Measurements from ENCODE around the gene NRCAM.

Gene NRCAM

DNA sequence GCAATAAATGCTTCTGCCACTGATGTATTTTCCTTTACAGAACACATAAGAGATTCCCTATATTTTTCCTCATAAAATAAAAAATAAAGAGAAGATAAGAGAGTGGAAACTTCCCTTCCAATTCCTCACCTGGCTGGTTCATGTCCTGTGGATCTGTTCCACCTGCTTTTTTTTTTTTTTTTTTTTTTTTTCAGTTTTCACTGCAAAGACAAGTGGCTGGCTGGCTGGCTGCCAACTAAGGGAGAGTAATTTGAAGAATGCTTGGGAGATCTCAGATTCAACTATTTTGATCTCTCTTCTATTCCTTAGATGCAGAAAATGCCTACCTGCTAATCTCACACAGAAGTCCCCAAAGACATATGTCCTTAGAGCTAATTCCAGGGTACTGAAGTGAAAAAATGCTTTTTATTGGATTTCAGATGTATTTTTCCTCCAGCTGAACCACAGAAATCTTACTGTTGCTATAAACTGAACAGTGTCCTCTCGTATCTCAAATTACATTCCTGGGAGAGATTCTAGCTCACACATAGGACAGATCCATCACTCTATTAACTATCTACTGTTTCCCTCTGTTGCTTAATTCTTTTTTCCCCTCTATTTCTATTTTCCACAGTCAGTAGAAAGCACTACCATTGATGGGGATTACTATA, 120.8 kb downstream of the NRCAM start:
- peak; percentile 94 for DNase-seq

DNA sequence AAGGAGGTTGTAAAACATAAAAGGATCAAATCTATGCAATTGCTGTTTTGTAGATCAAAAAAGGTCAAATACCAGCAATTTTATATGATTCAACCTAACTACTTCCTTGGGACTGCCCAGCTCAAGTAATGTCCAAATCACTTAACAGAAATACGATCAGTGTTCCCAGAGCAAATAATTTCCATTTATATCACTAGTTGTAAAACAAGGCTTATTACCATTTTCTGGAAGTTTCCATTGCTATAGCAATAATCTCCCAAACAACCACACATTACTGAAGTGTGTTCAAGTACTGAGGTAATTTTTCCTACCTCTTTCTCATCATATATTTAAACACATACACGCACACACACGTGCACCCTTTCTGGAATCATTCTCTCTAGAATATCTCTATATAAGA, 123.3 kb downstream of the NRCAM start:
- DNase-seq: no peak

DNA sequence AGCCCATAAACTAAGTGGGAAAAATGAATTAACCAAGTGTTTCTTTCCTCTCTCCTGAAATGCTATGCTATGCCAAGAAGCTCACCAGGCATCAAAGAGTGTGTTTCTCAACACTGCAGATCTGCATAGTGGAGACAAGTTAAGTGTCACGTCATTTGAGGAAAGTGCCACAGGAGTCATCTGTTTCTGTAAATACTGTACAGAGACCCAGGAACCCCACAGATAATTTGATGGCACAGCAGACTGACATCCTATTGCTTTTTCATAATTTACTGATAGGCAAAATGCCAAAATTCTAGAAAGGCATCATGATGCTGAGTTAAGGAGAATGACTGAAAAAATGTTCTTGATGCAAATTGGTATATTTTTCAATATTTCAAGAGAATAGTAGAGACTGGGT, 124.3 kb downstream of the NRCAM start:
- DNase-seq: no peak

DNA sequence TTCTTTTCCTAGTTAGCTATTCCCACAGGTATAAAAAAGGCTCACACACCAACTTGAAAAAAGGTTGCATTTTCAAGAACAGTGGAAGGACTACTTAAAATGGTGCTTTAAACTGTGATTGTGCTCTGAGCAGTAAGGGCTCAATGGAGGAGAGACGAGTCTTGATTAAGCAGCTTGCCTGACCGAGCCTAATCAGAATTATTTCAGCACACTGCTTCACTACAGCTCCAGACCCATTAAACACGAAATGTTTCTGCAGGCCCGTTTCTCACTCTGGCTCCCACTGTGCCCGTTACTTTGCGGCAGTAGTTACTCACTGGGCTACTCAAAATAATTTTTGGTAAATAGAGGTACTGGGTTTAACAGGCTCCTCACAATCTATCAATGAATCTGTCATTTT, 126.0 kb downstream of the NRCAM start:
- DNase-seq: no peak

DNA sequence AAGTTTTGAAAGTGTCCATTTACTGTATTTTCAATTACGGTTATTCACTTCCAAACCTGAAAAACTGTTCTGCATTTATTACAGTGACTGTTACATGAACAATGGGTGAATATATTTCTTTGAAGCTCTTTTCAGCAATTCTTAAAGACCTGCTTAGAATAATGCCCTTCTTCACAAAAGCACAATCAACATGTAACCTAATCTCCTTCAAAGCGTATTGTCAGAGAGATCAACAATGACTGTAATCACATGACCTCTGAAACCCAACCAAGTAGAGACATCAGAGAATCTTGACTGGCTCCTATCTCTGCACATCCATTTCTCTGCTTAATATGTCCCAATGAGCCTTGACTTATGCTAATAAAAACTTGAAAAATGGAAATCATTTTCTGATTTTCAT, 126.7 kb downstream of the NRCAM start:
- peak; percentile 34 for DNase-seq

DNA sequence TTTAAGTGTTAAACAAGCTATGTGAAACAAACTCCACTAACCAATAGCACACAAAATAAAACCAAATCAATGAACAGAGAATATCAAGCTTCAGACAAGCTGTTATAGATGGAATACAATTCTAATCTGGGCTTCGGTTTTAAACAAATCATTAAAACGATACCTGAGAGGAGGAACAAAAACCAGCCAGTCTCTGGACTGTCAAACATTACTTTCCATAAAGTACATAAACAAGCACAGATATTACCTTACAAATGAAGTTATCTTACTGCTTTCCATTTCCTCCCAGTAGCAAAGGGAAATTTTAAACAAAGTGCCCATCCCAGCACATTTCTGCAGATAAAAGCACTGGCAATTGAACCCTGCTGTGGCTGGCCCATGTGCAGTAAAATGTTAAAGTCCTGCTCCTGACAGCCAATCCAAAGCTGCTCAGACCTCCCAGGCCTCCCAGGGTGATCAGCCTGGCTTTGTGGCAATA, 128.0 kb downstream of the NRCAM start:
- no peak for DNase-seq

DNA sequence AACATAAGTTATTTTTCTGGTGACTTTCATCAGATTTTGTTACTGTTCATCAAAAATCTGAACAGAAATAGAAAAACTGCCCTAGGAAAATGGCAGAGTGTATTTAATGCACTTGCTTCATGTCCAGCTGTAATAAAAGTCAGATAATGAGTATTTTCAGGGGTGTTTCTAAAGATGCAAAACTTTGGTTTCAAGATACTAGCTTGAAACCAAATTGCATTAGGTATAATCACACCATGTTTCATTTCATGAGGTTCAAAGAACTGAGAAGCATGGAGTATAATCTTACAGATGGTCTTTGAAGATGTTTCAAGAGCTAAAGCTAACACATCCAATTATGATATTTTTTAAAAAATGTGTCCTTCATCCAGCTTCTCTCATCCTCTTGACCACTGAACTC, 128.9 kb downstream of the NRCAM start:
- no peak for DNase-seq

DNA sequence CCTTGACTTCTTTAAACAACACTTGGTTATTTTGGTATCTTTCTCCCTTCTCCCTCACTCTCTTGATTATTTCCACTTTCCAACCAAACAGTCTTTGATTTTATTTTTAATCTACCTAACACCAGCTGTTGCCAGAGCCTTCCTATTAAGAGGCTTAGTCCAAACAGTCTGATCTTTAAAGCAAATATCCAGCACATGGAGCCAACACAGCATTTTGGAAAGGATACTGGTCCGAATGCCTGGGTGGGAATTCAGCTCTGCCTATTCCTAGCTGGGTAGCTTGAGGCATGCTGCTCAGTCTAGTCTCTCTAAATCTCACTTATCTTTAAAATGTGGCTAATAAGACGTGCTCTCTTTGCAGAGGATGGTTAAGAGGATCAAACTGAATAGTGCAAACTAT, 129.3 kb downstream of the NRCAM start:
- no peak for DNase-seq

DNA sequence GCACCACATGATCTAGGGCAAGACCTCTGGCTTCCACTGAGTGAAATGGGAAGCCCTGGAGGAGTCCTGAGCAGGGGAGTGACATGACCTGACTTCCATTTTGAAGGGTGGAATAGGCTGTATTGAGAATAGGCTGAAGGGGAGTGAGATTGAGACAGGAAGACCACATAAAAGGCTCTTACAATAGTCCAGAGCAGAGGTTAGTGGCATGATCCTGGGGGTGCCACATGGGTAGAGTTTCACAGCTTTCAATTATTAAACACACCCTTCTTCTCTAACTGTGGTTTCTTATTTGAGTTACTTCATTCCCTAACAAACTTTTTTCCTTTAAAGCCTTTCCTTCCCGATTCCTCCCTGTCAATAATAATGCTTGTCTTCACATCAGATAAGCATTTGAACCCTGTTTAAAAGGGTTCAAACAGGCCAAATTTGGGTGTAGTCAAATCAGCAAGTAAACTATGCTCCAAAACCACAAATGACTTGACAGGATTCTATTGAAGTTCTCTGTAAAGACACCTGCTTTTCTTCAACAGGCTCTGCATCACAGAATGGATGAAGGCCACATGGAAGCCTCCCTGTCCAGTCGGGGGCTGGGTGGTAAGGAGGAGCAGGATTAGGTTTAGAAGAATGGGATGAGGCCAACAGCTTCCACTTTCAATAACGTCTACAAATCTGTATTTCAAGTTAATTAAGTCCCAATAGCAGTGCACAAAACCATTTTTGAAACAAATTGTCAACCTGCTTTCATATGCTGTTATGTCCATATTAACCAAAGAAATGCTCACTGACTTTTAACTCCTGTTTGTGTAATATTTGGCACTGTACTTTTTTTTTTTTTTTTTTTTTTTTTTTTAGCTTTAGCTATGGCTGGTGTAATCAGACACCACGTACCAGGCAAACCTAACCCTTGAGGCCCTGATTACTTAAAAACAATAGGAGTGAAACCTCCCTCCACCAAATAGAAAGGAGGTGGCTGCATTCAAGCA, 131.9 kb downstream of the NRCAM start:
- peak; percentile 40 for DNase-seq

DNA sequence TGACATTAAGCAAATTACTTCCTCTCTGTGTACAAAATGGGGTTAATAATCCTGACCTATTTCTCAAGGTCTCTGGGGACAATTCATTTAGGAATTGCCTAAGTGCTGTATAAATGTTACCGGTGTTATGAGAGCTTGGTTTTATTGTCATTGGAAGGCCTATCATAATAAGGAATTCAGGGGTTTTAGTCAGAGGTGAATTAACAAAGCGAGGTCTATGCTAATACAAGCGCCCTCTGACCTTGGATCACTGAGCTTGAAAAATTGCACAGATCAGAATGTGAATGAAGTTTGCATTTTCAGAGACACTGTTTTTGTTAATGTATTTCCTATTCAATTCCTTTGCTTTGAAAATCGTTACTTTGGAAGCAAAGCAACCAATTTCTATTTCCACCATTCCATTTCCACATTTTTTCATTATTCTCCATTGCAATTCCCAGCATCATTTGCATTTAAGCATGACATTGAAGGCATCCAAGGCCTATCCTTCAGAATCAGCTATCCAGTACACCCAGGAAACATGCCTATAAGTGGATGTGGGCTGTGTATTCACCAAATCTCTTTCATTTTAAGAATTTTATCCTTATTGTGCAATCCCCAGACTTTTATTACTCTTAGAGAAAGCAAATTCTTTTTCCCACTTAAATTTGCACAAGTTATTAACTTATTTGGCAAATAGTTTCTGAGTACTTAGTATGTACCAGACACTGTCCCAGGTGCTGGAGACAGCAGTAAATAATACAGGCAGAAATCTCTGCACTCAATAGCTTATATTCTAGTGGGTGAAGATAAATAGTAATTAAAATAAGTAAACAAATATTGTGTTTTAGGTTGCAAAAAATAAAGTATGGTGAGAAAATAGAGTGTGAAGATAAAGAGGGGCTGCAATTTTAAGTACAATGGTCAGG, 133.1 kb downstream of the NRCAM start:
- peak; percentile 24 for DNase-seq

DNA sequence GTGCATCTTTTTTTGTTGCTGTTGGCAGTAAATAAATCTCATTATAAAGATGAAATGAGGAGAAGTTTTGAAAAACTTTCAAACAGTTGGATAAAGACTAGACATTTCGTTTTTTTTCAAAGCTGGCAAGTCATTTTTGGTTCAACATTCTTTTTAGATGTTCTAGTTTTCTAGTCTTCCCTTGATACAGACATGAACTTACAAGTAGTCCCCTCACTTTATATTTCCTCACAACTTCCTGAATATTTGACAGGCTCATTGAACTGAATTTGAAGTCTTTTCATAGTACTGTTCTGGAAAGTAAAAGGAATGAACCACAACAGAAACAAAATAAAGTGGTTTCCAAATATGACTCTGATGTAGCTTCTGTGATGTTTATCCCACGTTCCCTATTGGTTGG, 134.2 kb downstream of the NRCAM start:
- DNase-seq: no peak

DNA sequence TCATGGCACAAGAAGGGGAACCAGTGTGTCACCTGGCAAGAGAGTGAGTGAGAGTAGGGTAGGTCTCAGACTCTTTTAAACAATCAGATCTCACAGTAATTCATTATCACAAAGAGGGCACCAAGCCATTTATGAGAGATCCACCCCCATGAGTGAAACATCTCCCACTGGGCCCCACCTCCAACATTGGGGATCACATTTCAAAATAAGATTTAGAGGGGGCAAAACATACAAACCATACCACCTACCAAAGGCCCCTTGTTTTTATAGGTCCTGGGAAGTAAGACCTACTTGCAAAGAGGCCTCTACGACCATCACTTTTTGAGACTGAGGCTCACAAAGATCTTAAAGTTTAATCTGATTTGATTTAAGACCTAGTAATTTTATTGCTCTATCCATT, 134.9 kb downstream of the NRCAM start:
- no peak for DNase-seq

DNA sequence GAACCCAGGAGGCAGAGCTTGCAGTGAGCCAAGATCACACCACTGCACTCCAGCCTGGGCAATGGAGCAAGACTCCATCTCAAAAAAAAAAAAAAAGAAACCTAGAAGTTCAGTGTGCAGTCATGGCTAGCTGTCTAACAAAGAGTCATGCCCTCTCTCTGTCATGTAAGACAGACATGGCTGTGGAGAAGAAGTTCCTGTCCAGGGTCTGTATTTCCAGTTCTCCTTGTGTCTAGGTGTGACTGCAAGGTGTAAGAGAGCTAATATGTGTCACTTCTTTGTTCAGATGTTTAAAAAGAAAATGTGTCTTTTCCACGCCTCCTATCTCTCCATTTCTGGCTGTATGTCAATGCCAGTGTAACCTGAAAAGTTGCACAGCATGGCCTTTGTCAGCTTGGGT, 139.5 kb downstream of the NRCAM start:
- DNase-seq: no peak

DNA sequence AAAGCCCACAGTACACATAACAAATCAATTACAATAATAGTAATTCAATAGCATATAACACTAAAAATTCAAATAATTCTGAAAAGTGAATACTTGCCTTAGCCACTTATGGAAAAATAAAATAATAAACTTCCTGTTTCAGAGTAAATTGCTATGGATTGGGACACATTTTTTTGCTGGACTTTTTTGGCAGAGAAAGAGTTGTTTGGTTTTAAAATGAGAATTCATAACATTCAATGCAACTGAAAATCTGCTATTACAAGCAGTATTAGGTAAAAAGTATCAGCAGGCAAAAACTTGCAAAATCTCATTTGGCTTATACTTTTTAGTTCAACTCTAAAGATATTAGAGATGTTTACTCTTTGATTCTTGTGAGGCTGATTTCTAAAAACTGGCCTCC, 141.7 kb downstream of the NRCAM start:
- no peak for DNase-seq

DNA sequence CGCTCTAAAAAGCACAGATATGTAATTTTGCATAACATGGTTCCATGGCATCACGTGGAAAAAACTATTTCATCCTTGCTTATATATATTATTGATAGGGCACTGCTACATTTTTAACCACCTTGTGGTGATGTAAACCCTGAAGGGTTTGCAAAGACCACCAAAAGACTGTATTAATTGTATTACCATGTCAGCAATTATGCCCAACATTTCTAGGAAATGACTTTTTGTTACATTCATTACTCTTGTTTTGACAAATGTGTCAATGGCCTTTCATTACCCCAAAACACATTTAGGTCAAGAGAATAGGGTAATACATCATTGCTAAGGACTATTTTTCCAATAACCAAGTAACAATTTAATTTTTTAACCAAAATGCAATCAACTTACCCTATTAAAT, 142.2 kb downstream of the NRCAM start:
- no peak for DNase-seq

DNA sequence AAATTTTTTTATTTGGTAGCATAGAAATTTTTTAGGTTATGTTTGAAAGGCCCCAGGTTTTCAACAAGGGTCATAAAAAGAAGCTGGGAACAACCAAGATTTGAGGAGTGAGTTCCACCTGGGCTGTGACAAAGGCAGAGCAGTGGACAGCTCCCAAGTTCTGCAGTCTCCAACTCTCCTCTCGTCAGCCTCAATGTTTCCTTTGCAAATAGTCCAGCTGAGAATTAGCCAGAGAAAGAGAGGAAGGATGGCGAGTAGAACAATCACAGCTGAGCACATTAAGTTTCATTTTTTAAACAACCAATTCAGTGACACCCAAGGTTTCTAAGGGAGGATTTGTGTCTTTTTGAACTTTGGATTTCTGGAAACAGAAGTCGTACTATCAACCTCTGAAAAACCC, 143.2 kb downstream of the NRCAM start:
- DNase-seq: no peak

DNA sequence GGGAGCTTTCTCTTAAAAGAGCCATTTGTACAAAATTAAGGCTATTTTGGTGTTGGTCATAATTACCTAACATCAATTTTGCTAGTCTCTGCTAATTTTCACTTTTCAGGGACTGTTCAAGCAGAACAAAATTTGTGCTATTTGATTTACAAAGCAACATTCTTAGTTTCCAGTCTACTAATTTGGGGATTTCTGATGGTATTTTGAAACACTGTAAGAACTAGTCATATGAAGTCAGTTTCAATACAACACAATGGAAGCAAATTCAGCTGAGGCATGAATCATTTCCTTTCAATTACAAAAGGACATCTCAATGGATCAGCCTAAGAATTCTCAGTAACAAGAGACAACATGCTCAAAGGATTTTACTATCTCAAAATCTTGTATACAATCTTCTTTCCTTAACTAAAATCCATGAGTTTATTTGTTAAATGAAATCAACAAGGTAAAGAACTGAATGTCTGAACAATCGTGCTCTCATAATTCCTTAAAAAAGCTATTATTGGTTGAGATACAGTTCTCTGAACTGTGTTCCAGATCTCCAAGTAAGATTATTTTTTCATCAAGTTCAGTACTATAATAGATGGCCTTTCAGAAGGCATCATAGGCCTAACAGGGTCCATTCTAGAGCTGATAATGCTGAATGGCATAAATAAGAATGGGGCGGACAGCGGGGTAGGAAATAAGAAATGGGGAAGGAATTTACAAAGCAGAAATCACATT, 144.6 kb downstream of the NRCAM start:
- DNase-seq: no peak

DNA sequence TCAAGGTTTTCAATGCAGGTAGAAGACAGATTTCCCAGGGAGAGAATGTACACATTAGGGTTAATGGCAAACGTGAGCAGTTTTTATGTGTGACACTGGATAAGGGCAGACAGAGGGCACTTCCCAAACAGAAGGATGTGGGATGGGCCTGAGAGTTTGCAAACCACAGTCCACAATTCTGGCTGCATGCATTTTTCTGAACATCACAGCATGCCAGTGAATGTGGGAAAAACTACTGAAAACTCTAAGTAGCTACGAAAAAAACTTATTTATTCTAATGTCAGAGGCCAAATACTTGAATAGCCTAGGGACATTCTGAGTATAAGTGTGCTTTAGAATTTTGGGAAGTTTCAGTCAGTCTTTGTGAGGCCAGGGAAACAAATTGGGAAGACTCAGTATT, 145.9 kb downstream of the NRCAM start:
- DNase-seq: no peak

DNA sequence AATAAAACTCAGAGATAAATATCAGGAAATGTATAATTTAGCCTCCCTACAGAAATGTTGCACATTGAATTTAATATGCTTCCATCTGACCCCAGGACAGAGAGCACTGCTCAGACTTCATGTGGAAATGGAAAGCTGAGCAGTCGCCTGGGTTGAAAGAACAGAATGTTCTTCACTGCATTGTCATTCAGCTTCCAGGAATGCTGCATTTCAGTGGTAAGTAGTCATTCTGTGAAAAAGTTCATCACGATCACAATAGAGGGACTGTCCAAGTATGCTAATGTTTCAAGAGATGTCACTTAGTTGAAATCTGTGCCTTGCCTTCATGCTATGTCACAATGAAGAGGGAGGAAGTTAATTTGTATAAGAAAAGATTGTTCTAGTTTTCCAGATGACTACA, 147.3 kb downstream of the NRCAM start:
- DNase-seq: no peak

DNA sequence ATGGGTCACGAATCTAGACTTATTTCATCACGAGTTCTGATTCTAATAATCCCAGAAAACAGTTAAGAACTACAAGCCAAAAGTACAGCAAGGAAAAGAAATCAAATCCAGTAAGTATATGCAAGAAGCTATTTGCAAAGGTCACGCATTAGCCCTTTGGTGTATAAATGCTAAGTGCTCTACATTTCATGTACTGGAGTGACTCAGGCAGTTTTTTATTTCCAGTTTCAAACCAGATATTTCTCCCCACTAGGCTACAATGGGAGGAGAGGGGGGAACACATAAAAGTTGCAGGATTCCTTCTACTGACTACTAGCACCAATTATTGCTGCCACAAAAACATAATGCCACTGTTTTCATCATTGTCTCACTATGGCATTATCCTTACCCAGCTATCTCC, 148.0 kb downstream of the NRCAM start:
- DNase-seq: no peak

DNA sequence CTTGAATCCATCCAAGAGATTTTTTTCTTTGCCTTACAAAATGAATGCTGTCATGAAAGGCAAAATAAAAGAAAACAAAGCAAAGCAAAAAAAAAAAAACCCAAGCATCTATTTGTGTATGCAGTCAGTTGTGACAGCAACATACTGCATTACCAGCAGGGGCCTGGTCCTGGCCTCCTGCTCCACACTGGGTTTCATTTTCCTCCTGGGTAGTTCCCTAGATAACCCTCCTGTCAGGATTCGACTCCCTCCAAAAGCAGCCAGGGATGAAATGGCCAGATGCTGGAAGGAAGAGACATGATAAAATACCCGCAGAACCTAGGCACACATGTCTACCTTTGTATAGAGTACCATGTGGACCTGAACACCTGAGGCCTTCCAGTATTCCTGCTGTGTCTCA, 148.6 kb downstream of the NRCAM start:
- DNase-seq: peak; percentile 54

DNA sequence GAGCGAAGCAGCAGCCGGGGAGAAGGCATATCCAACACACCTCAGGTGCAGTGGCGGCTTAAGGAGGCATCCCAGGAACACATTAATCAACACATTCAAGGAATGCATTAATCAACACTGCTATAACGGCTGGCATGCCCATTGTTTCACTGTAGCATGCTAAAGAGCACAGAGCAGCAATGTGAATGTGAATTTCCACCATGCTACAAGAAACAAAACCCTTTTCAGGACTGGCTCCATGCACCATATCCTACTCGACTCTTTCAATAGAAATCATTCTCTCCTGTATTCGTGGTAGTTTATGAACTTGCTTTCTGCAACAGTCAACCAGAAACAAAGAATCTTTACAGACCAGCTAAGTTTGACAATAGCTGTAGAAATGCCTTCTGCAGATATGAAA, 149.0 kb downstream of the NRCAM start:
- no peak for DNase-seq

DNA sequence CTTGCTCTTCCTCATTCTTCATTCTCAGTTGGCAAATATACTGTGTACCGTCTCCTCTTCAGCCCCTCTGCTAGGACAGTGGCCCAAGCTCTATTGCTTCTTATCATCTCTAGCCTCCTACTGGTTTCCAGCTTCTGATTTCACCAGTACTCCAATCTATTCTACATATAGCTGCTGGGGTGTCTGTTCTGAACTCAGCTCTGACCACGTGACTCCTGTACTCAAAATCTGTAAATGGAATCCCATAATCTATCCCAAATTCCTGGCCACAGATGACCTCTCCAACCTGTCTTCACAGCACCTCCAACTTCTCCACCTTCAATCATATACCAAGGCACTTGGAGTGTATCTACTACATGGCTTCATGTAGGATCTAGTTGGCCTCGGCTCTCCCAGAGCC, 152.9 kb downstream of the NRCAM start:
- no peak for DNase-seq

All from NCI-H2171 (cell line).